Memory B cell (primary cell): ENCODE data around the gene CD38.

ENCODE experiments used
- ATAC-seq: fragments of 150-1000 bp; cut with Tn5 transposase; 2 replicates; pipeline ENCODE4 v1.10.0; 2021; ENCODE audit warnings: low read depth, mild to moderate bottlenecking, moderate library complexity
- DNase-seq, 2 donors: peaks; one replicate each; pipeline ENCODE4 v3.0.0; 2022; ENCODE audit warnings: low spot score in 2 of 2
- H3K27ac Mint-ChIP-seq: one replicate; pipeline ENCODE4 v1.8.0; 2022; ENCODE audit warnings: mild to moderate bottlenecking, moderate library complexity, mixed read lengths
- H3K27me3 Mint-ChIP-seq: one replicate; pipeline ENCODE4 v1.8.0; 2022; ENCODE audit warnings: mixed read lengths
- H3K36me3 Mint-ChIP-seq: one replicate; pipeline ENCODE4 v1.8.0; 2022; ENCODE audit warnings: mild to moderate bottlenecking, mixed read lengths
- H3K4me1 Mint-ChIP-seq: one replicate; pipeline ENCODE4 v1.8.0; 2022; ENCODE audit warnings: mixed read lengths
- H3K4me3 Mint-ChIP-seq: one replicate; pipeline ENCODE4 v1.8.0; 2022; ENCODE audit warnings: mild to moderate bottlenecking, moderate library complexity, mixed read lengths
- H3K9me3 Mint-ChIP-seq: one replicate; pipeline ENCODE4 v1.8.0; 2022; ENCODE audit warnings: mixed read lengths

Gene CD38

DNA sequence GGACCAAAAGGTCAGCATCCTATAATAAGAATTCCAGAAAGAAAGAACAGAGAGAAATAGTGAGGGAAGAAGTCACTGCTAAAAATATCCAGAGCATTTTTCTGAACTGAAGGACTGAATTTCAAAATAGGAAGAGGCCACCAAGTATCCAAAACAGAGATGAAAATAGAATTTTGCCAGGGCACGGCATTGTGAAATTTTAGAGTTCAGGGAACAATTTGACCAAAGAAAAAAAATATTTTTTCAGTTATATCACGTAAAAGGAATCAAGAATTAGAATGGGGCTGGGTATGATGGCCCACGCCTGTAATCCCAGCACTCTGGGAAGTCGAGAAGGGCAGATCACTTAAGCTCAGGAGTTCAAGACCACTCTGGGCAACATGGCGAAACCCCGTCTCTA, 95.0 kb downstream of the CD38 start:
- ATAC-seq, result no peak
- H3K9me3 Mint-ChIP-seq, result peaks cover 3% of the 10 kb centered on the region
- DNase-seq, result no peak
- H3K4me3 Mint-ChIP-seq, result no peak overlapping the region
- no peak overlapping the region for H3K27ac Mint-ChIP-seq
- no peaks in the 10 kb centered on the region for H3K4me1 Mint-ChIP-seq
- peaks cover 2% of the 10 kb centered on the region for H3K36me3 Mint-ChIP-seq
- peaks cover 2% of the 10 kb centered on the region for H3K27me3 Mint-ChIP-seq

DNA sequence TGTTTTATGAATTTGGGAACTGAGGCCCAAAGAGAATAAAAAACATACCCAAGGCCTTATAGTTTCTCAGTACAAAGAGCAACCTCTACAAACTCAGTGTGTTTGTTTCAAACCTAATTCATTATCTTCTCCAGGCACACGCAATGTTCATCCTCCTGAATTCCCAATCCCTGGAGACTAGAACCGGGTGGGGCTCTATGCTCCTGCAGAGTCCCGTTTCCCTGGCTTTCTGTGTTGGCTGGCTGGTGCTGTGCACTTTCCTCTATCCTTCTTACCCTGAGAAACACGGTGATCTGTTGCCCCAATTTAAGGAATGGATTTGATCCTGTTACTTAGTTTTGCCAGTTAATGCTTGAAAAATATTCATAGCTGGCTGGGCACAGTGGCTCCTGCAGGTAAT, 96.5 kb downstream of the CD38 start:
- peaks cover 2% of the 10 kb centered on the region for H3K36me3 Mint-ChIP-seq
- ATAC-seq (no peak), DNase-seq (no peak)
- H3K27me3 Mint-ChIP-seq, result peaks cover 2% of the 10 kb centered on the region
- H3K27ac Mint-ChIP-seq, result no peak overlapping the region
- no peak overlapping the region for H3K4me3 Mint-ChIP-seq
- peaks cover 6% of the 10 kb centered on the region for H3K9me3 Mint-ChIP-seq
- no peaks in the 10 kb centered on the region for H3K4me1 Mint-ChIP-seq

DNA sequence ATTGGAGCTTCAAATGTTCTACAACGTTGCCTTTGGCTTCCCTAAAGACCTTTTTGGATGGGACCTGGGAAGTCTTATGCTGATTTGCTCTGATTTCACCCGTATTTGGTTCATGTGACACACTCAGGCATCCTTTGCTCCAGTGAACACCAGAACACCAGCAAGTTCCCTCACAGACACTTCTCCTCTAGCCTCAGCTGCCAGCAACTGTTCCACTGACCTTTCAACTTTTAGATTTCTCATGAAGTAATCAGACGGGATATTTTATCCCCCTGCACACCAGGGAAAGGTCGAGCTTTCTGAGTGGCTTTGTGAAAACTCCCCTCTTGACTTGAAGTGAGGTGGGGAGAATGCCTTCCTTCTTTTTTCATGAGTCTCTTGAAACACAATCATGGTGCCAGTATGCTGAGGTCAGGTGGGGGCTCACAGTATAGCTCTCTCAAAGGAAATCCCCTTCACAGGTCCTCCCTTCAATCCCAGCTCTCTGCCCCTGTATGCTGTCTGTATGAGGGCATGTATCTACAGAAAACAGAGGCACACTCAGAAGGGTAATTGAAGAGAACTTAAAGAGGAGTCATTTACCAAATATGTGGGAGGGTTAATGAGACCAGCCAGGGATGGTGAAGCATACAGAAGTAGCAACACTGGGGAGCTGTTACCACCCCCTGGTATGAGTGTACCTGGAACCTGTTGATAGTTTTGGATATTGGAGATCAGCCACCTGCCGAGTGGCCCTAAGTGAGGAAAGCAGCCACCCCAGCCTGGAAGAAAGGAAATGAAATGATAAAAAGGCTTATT, 97.7 kb downstream of the CD38 start:
- DNase-seq (no peak), ATAC-seq (no peak)
- Mint-ChIP-seq H3K27ac (no peak overlapping the region), H3K36me3 (peaks cover 2% of the 10 kb centered on the region), H3K9me3 (peaks cover 6% of the 10 kb centered on the region), H3K4me3 (no peak overlapping the region), H3K27me3 (peaks cover 5% of the 10 kb centered on the region), H3K4me1 (no peaks in the 10 kb centered on the region)

DNA sequence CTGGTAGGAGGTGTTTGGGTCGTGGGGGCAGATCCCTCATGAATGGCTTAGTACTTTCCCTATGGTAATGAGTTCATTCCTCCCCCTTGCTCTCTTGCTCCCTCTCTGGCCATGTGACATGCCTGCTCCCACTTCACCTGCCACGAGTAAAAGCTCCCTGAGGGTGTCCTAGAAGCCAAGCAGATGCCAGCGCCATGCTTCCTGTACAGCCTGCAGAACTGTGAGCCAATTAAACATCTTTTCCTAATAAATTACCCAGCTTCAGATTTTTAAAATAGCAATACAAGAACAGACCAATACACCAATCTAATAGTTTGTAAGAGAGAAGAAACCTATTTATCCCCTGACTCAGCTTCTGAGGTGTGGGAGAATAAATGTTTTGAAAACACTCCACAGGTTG, 99.9 kb downstream of the CD38 start:
- peaks cover 11% of the 10 kb centered on the region for H3K27me3 Mint-ChIP-seq
- peaks cover under 1% of the 10 kb centered on the region for H3K36me3 Mint-ChIP-seq
- H3K9me3 Mint-ChIP-seq, result peaks cover 6% of the 10 kb centered on the region
- no peaks in the 10 kb centered on the region for H3K4me1 Mint-ChIP-seq
- ATAC-seq (no peak), DNase-seq (no peak)
- no peak overlapping the region for H3K27ac Mint-ChIP-seq
- H3K4me3 Mint-ChIP-seq, result no peak overlapping the region

DNA sequence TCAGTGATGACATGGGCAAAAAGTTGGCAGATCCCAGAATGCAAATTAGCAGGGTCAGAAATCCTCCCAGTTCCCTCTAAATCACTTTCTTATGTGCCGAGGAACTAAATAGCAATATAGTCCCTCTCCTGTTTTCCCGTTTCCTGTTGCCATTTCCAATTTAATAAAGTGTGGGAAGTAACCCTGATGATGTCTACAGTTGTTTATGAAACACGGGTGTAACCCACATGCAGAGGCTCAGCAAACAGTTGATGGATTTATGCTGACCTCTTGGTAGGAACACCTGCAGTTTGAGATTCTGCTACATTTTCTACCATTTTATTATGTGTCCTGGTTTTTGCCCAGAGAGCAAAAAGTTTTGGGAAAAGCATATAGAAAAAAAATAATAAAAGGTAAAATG, 103.7 kb downstream of the CD38 start:
- Mint-ChIP-seq H3K36me3 (no peaks in the 10 kb centered on the region), H3K27ac (no peak overlapping the region), H3K9me3 (peaks cover 6% of the 10 kb centered on the region), H3K4me3 (no peak overlapping the region), H3K27me3 (peaks cover 8% of the 10 kb centered on the region), H3K4me1 (no peaks in the 10 kb centered on the region)
- DNase-seq (no peak), ATAC-seq (no peak)

DNA sequence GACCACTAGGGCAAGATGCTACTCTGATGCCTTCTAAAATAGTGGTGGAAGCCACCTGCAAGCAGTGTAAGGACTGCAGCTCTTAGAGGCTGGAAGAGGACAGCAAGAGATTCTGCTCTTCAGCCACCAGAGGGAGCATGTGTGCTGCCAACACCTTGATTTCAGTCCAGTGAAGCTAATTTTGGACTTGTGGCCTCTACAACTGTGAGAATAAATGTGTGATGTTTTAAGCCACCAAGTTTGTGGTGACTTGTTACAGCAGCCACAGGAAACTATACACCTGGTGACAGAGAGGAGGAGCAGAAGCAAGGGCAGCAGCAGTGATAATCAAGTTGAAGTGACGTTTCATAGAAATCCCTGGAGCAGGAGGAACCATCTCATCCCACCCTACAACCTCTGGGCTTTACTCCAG, 104.6 kb downstream of the CD38 start:
- Mint-ChIP-seq H3K27me3 (peaks cover 8% of the 10 kb centered on the region), H3K9me3 (peaks cover 5% of the 10 kb centered on the region), H3K36me3 (no peaks in the 10 kb centered on the region), H3K4me3 (no peak overlapping the region), H3K4me1 (no peaks in the 10 kb centered on the region), H3K27ac (no peak overlapping the region)
- ATAC-seq (peak; percentile 84), DNase-seq (peak; percentile 32 to 34)

DNA sequence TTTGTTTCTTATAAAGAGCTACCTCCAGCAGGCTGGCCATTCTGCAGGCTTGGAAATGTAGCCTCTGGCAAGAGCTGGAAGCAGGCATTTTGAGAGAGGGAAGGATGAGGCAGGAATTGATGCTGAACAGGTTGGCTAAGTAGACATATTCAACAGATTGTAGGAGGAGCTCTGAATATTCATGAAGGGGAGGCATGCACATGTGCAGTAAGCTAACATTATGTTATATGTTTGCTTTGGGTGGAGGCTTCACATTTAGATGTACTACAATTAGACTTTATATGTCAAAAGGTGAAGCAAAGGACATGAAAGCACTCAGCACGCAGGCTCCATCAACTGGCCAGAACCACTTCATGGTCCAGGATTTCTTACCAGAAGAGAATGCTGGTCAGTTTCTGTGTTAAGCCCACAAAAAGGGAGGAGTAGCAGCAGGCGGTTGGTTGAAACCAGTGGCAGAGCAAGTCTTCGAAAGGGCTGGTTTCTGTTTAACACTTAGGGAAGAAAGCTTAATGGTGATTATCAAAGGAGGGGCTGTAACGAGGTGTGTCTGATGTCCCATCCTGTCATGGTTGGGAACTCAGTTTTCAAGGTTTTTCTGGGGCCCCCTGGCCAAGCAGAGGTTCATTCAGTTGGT, 105.6 kb downstream of the CD38 start:
- no peaks in the 10 kb centered on the region for H3K4me1 Mint-ChIP-seq
- no peaks in the 10 kb centered on the region for H3K36me3 Mint-ChIP-seq
- no peak overlapping the region for H3K27ac Mint-ChIP-seq
- no peak for DNase-seq
- no peaks in the 10 kb centered on the region for H3K9me3 Mint-ChIP-seq
- ATAC-seq, result no peak
- H3K4me3 Mint-ChIP-seq, result no peak overlapping the region
- H3K27me3 Mint-ChIP-seq, result peaks cover 8% of the 10 kb centered on the region

DNA sequence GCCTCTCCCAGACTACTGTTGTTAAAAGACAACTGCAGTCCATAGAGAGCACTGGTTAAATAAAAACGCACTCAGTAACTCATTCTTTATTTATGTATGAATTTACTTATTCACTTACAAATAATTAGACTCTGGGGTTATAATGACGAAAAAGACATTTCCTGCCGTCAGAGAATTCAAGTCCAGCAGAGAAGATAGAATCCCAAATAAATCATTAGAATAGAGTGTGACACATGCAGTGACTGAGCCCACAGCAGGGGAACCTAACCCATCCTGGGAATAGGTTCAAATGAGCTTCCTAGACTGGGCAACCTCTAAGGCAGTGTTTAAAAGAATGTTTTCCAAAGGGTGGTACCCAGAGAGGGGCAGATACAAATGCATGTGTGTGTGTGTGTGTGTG, 106.5 kb downstream of the CD38 start:
- DNase-seq (no peak), ATAC-seq (no peak)
- Mint-ChIP-seq H3K4me1 (no peaks in the 10 kb centered on the region), H3K9me3 (no peaks in the 10 kb centered on the region), H3K36me3 (no peaks in the 10 kb centered on the region), H3K4me3 (no peak overlapping the region), H3K27me3 (peaks cover 8% of the 10 kb centered on the region), H3K27ac (no peak overlapping the region)

DNA sequence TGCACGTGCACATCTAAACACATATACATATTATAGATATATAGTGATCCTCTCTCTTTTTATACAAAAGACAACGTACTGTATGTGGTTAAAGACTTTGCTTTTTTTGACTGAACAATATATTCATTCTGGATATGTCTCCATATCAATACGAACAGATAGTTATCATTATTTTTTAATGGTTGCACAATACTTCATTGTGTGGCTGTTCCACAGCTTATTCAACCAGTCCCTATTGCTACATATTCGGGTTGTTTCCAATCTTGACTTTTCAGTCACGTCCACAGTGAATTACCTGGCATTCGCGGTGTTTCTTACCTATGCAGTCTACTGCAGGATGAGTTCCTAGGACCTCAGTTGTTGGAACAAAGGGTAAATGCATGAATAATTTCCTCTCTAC, 107.3 kb downstream of the CD38 start:
- Mint-ChIP-seq H3K27ac (no peak overlapping the region), H3K4me1 (peaks cover 2% of the 10 kb centered on the region), H3K9me3 (no peaks in the 10 kb centered on the region), H3K36me3 (no peaks in the 10 kb centered on the region), H3K27me3 (peaks cover 8% of the 10 kb centered on the region), H3K4me3 (no peak overlapping the region)
- ATAC-seq, result no peak
- no peak for DNase-seq

DNA sequence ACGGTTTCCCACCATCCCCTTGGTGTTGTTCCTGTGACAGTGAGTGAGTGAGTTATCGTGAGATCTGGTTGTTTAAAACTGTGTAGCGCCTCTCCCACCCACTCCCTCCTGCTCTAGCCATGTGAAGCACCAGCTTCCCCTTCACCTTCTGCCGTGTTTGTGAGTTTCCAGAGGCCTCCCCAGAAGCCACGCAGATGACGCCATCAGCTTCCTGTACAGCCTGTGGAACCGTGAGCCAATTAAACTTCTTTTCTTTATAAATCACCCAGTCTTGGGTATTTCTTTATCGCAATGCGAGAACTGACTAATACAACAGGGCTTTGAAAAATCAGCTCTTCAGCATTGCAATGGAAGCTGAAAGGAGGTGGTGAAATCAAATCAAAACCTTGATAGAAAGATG, 110.4 kb downstream of the CD38 start:
- no peak for ATAC-seq
- Mint-ChIP-seq H3K27me3 (peaks cover 1% of the 10 kb centered on the region), H3K9me3 (no peaks in the 10 kb centered on the region), H3K4me1 (peaks cover 12% of the 10 kb centered on the region), H3K36me3 (no peaks in the 10 kb centered on the region), H3K27ac (no peak overlapping the region), H3K4me3 (no peak overlapping the region)
- no peak for DNase-seq

DNA sequence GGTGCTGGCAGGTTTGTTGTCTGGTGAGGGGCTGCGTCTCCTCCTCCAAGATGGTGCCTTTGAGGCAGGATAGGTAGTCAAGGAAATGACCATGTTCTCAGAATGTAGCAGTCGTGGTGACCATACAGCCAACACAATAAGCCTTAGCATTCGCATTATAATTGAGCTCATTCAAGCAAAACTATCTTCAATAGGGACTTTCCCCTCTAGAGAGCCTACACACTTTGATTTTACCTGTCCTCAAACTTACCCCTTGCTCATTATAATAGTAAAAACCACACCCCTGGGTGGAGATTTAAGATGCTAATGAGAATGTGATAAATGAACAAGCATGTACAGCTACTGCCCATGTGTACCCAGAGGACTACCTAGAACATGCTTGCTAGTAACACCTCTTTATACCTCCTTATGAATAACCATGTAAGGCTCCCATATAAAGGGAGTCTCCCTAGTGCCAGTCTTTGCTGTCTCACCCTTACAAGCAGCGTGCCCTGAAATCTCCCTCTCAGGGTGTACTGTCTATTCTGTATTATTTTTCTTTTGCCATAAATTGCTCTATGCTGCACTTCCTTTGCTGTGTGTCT, 112.2 kb downstream of the CD38 start:
- DNase-seq, result no peak
- peaks cover 12% of the 10 kb centered on the region for H3K4me1 Mint-ChIP-seq
- H3K9me3 Mint-ChIP-seq, result no peaks in the 10 kb centered on the region
- peak; percentile 74 for ATAC-seq
- H3K36me3 Mint-ChIP-seq, result no peaks in the 10 kb centered on the region
- H3K27ac Mint-ChIP-seq, result no peak overlapping the region
- peaks cover 3% of the 10 kb centered on the region for H3K27me3 Mint-ChIP-seq
- H3K4me3 Mint-ChIP-seq, result no peak overlapping the region

DNA sequence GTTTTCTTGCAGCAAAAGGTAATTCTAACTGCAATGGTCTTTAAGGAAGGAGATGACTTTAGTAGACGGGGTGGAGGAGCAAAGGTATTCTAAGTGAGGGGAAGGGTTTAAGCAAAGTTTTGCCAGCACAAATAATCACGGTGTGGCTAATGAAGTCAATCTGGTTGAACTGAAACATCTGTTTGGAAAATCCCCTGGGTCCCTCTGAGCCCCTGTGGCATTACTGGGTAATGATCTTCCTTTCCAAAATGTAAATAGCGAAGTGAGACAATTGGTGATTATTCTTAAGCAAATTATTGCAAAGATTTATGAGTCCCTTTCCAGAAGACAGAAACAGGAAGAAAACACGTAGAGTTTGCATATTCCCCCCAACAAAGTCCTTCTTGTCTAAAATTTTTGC, 113.2 kb downstream of the CD38 start:
- no peak for DNase-seq
- H3K36me3 Mint-ChIP-seq, result no peaks in the 10 kb centered on the region
- H3K9me3 Mint-ChIP-seq, result no peaks in the 10 kb centered on the region
- no peak overlapping the region for H3K4me3 Mint-ChIP-seq
- no peak overlapping the region for H3K27ac Mint-ChIP-seq
- peak; percentile 65 for ATAC-seq
- H3K4me1 Mint-ChIP-seq, result peaks cover 12% of the 10 kb centered on the region
- H3K27me3 Mint-ChIP-seq, result peaks cover 3% of the 10 kb centered on the region

DNA sequence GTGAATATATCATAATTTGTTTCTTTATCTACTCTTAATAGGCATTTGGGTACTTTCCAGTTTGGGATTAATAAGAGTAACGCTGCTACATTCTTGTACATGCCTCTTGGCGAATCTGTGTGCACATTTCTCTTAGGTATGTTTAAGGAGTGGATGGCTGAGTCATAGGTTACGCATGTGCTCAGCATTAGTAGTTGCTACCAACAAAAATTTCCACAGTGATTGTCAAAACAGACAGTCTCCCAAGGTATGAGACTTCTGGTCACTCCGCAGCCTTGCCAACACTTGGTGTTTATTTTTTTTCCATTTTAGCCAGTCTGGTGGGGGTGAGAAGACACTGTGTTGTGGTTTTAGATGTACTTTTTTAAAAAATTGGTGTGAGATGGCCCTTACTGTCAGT, 115.8 kb downstream of the CD38 start:
- ATAC-seq (no peak), DNase-seq (no peak)
- peaks cover 12% of the 10 kb centered on the region for H3K4me1 Mint-ChIP-seq
- H3K27me3 Mint-ChIP-seq, result peaks cover 8% of the 10 kb centered on the region
- H3K27ac Mint-ChIP-seq, result no peak overlapping the region
- no peaks in the 10 kb centered on the region for H3K9me3 Mint-ChIP-seq
- H3K4me3 Mint-ChIP-seq, result no peak overlapping the region
- no peaks in the 10 kb centered on the region for H3K36me3 Mint-ChIP-seq

DNA sequence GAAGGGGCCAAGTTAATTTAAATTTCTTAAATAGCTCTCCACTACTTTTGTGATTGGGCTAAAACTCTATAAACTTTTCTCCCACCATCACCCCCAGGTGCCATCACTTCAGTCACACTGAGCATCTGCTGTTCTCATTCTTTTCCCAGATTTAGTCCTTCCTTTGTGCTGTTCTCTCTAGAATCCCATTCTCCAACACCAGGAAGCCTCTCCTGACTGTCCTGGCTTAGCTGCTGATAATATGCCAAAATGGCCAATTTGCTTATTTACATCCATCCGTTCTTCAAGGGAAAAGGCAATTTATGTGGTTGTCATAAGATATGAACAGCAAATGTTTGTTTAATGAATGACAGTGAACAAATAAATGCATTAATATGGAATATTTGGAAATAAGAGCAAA, 116.3 kb downstream of the CD38 start:
- H3K4me1 Mint-ChIP-seq, result peaks cover 12% of the 10 kb centered on the region
- DNase-seq, result no peak
- no peak overlapping the region for H3K4me3 Mint-ChIP-seq
- ATAC-seq, result no peak
- H3K36me3 Mint-ChIP-seq, result no peaks in the 10 kb centered on the region
- no peaks in the 10 kb centered on the region for H3K9me3 Mint-ChIP-seq
- H3K27ac Mint-ChIP-seq, result no peak overlapping the region
- H3K27me3 Mint-ChIP-seq, result peaks cover 9% of the 10 kb centered on the region
